KOPT-K1 (cell line): ENCODE data around the gene INAVA.
"Not testable (repeated sequence)": the region's sequence is repeated elsewhere in the genome, so short reads cannot be mapped to it uniquely, and the experiment has no call there.

Experiments used
- H3K27ac ChIP-seq: fragments of 200-600 bp; sonication (generic); 2 replicates; pipeline ENCODE4 v1.5.1; 2016; ENCODE audit warnings: antibody characterized with exemption, mild to moderate bottlenecking, low read depth, low read length; ENCODE audit not compliant: poor library complexity, severe bottlenecking
- H3K36me3 ChIP-seq: fragments of 200-600 bp; sonication (generic); 2 replicates; pipeline ENCODE4 v1.5.1; 2017; ENCODE audit warnings: antibody characterized with exemption, mild to moderate bottlenecking, low read length, moderate library complexity; ENCODE audit not compliant: insufficient read depth
- H3K9me3 ChIP-seq: fragments of 200-600 bp; sonication (generic); 2 replicates; pipeline ENCODE4 v1.5.1; 2017; ENCODE audit warnings: antibody characterized with exemption, low read length, mild to moderate bottlenecking; ENCODE audit not compliant: insufficient read depth, poor library complexity, severe bottlenecking

The INAVA gene

GRCh38 chr1:200947059-200947566 is 52.4 kb downstream of the INAVA start:
- H3K9me3 ChIP-seq, result peaks cover 7% of the 10 kb centered on the region
- no peak overlapping the region for H3K27ac ChIP-seq
- no peaks in the 10 kb centered on the region for H3K36me3 ChIP-seq

DNA sequence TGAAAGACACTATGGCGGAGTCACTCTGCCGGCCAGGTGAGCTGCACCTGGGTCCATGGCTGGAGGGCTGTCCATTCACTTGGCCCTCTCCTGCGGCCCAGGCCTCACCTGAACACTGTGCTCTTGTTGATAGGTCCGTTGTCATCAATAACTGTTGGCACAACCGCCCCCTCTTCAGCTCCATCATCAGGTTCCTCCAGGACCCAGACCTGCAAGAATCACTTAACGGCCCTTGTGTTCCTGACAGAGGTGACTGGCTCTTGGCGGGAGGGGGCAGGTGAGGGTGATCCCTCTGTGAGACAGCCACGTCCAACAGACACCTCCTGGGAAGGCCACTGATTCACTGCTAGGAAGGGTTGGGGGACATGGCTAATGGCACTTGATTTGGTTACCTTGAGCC is 54.9 kb downstream of the INAVA start:
- no peaks in the 10 kb centered on the region for H3K36me3 ChIP-seq
- no peak overlapping the region for H3K27ac ChIP-seq
- peaks cover 6% of the 10 kb centered on the region for H3K9me3 ChIP-seq

- H3K9me3 ChIP-seq, result peaks cover 6% of the 10 kb centered on the region
- H3K36me3 ChIP-seq, result no peaks in the 10 kb centered on the region
- no peak overlapping the region for H3K27ac ChIP-seq
Measured at GRCh38 chr1:200951016-200951415, 56.3 kb downstream of the INAVA start.

DNA sequence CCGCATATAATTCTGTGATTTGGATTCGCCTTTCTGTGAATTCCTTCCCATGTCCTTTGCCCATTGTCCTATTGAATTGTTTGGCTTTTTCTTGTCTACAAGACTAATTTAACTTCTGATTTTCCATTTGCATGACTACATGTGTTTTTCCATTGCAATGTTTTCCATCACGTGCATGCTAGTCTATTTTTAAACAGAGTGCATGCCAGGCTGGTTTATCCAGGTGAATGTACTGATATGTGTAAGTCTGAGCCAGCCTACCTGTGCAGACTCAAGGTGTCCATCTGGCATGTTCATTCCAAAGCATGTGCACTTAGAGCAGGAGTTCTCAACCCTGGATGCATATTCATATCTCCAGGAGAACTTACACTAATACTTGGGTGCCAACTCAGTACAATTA is 59.7 kb downstream of the INAVA start:
- no peak overlapping the region for H3K27ac ChIP-seq
- H3K9me3 ChIP-seq, result no peaks in the 10 kb centered on the region

DNA sequence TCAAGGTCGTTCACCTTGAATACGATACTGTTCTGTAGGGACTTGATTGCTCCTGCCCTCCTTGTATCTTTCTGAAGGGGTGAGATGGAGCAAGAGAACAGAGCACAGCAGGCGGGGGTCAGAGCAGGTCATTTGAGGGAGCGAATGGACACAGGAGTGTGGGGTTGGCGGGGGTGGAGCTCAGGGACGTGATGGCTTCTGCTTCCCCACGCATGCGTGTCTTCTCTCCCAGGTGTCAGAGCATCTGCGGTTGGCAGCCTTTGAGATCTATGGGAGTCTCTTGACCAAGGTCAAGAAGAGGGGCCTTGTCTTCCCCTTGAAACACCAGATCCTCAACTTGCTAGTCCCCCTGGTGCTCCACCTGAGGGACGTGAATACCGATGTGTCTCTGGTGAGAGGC is 63.9 kb downstream of the INAVA start:
- Histone ChIP-seq H3K27ac (no peak overlapping the region), H3K9me3 (no peaks in the 10 kb centered on the region), H3K36me3 (no peaks in the 10 kb centered on the region)

More for the DNA sequence above, 59.7 kb downstream of the INAVA start:
- H3K36me3 ChIP-seq, result no peaks in the 10 kb centered on the region

DNA sequence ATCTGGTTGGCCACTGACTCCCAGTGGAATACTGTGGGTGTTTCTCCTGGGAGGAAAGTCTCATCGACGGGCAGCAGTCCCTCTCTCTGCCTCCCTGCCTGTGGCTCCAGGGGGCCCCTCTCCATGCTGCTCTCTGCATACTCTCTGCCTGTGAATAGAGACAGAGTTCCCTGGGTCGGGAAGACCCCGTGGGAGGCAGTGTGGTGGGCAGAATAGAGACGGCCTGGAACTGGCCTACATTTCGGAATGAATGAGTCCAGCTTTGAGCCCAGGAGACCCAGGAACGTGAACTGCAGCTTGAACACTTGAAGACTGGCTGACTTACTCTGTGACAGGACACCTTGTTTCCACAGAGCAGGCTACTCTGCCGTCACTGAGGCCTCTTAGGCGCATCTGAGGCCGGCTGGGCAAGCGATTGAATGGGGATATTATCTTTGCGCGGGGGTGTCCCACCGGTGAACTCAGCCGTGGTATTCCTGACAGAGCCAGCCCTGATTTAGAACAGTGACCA is 64.8 kb downstream of the INAVA start:
- H3K9me3 ChIP-seq, result no peaks in the 10 kb centered on the region

DNA sequence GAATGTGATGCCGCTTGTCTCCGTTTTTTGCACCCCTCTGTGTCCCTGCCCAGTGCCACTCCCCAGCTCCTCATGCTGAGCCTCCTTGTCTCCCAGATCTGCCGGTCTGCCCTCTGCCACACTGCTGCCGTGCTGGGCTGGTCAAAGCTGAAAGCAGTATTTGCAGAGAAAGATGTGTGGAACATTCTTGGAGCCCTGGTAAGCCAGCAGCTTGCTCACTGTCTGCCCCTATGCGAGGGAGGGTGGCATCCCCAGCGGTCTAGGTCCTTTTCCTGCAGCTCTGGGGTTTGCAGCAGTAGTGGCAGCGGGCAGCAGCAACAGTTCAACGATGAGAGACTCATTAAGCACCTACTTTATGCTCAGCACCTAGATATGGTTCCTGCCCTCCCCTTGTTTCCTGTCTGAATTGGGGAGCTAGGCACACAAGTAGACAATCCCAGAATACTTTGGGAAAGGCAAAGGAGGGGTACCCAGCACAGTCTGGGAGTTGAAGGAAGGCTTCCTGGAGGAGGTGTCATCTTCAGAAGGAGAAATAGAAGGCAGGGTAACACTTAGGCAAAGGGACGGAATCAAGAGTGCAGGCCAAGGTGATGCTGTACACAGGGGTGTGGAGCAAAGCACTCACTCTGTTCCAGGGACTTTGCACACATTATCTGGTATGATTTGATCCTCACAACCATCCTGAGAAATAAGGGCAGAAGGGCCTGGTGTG is 65.7 kb downstream of the INAVA start:
- no peak overlapping the region for H3K27ac ChIP-seq
- no peaks in the 10 kb centered on the region for H3K36me3 ChIP-seq

More for the DNA sequence above, 64.8 kb downstream of the INAVA start:
- Histone ChIP-seq H3K27ac (no peak overlapping the region), H3K36me3 (no peaks in the 10 kb centered on the region)

DNA sequence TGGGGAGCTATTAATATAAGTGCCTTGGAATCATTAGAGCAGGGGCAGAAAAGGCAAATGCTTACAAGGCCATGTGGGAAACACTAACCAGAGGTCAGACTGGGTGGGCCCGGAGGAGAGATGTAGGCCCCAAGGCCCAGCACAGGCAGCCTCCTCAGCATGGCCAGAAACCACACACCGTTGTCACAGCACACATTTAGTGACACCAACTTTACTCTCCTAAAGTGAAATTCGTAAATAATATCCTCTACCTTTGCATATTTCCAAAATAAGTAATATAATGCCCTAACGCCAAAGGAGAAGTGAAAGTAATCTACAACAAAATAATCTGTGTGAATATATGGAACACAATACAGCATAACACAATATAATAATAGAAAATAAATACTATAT is 66.2 kb downstream of the INAVA start:
- no peaks in the 10 kb centered on the region for H3K9me3 ChIP-seq
- no peak overlapping the region for H3K27ac ChIP-seq
- no peaks in the 10 kb centered on the region for H3K36me3 ChIP-seq

More for the DNA sequence above, 65.7 kb downstream of the INAVA start:
- no peaks in the 10 kb centered on the region for H3K9me3 ChIP-seq

DNA sequence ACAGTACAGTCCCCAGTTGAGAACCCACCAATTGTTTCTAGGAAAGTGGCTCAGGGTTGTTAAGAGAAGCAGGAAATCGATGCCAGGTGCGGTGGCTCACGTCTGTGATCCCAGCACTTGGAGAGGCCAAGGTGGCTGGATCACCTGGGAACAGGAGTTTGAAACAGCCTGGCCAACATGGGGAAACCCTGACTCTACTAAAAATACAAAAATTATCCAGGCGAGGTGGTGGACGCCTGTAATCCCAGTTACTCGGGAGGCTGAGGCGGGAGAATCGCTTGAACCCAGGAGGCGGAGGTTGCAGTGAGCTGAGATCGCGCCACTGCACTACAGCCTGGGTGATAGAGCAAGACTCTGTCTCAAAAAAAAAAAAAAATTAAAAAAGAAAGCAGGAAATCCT is 67.5 kb downstream of the INAVA start:
- H3K27ac ChIP-seq, H3K9me3 ChIP-seq, H3K36me3 ChIP-seq: not testable (repeated sequence)

DNA sequence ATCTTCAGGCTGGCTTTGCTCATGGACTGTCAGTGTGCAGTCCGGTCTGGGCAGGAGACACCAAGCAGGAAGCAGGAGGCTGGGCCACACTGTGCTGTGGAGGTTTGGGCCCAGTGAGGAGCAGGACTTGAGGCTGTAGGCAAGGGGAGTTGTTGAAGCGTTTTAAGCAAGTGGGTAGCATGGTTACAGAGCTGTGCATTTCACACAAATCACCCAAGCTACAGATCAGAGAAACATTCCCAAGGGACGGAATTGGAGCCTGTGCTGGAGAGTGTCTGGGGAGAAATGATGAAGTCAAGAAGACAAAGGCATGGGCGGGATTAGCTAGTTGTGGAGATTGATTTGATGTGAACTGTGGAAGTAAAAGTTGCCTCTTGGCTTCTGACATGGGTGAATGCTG is 67.9 kb downstream of the INAVA start:
- Histone ChIP-seq H3K27ac (no peak overlapping the region), H3K9me3 (no peaks in the 10 kb centered on the region), H3K36me3 (no peaks in the 10 kb centered on the region)

DNA sequence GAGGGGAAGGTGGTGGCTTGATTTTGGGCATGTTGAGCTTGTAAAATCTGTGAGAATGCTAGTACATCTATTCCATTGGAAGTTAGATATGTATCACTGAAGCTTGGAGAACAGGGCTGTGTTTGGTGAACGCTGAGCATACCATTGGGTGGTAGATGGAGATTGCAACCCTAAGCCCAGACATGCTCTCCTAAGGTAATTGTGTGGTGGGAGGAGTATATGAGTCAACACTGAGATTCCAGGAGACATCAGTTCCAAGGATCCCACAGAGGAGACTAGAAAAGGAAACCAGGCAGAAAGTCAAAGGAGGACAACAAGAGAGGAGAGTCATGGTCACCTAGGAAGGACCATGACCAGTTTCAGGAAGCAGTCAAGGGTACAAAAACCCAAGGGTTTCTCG is 68.4 kb downstream of the INAVA start:
- Histone ChIP-seq H3K27ac (no peak overlapping the region), H3K36me3 (no peaks in the 10 kb centered on the region), H3K9me3 (no peaks in the 10 kb centered on the region)

DNA sequence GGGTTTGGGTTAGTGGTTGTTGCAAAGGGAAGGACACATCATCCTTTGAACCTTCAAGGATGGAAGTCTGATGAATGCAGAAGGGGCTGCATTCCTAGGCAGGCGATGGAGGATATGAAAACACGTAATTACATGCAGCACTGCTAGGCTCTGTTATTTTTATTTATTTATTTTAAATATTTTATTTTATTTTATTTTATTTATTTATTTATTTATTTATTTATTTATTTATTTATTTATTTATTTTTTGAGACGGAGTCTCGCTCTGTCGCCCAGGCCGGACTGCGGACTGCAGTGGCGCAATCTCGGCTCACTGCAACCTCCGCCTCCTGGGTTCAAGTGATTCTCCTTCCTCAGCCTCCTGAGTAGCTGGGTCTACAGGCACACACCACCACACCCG is 69.2 kb downstream of the INAVA start:
- H3K36me3 ChIP-seq, H3K27ac ChIP-seq, H3K9me3 ChIP-seq: not testable (repeated sequence)
